Measurements from ENCODE around the gene XYLT2. TPM values are rescaled to one million over a fixed set of nuclear protein-coding genes. Genes with fewer than 3 reads are reported as not detected.
A peak's percentile ranks its signal among the peaks of the same experiment; 100 is the strongest.

Gene XYLT2
- total and polyA plus RNA-seq, 10 of the 15 experiments (the other 5 are each of a cell fraction or from before 2014, with no cell fraction given) = 0.82 to 20.6 (median 13.0) TPM

GRCh38 chr17:50372758-50373556, 27.0 kb downstream of the XYLT2 start, which contains the start of the genes EME1 and MRPL27 (continued):
- TF ChIP-seq GATAD2B (conservative IDR thresholded peaks at IDR 0.05; ENCODE audit: low read depth) = peak; percentile 61
- no peak for TF ChIP-seq BCLAF1 (IDR thresholded peaks at IDR 0.05)
- no peak for TF ChIP-seq ZNF24 (IDR thresholded peaks at IDR 0.05)
- peak; percentile 62 for TF ChIP-seq CBFB (IDR thresholded peaks at IDR 0.05; ENCODE audit: low read depth)
- TF ChIP-seq CUX1 (IDR thresholded peaks at IDR 0.05; ENCODE audit: insufficient replicate concordance, low read depth, low read length) = no peak
- TF ChIP-seq SREBF1 (IDR thresholded peaks at IDR 0.05; ENCODE audit: low read length) = peak; percentile 49; the same call in 1 of the 2 replicates
- no peak for TF ChIP-seq PAX8 (IDR thresholded peaks at IDR 0.05)
- peak; percentile 96 for TF ChIP-seq NBN (IDR thresholded peaks at IDR 0.05)
- no peak for TF ChIP-seq LARP7 (IDR thresholded peaks at IDR 0.05)
- peak; percentile 87; the same call in 1 of the 2 replicates for TF ChIP-seq POLR2AphosphoS2 (IDR thresholded peaks at IDR 0.05; ENCODE audit: low read depth, low read length)
- TF ChIP-seq MAX (IDR thresholded peaks at IDR 0.05; ENCODE audit: low read depth, low read length) = peak; percentile 83
- TF ChIP-seq ZBTB40 (IDR thresholded peaks at IDR 0.05; ENCODE audit: borderline replicate concordance) = peak; percentile 99
- no peak for TF ChIP-seq HDAC2 (IDR thresholded peaks at IDR 0.05)
- no peak for TF ChIP-seq FOXM1 (IDR thresholded peaks at IDR 0.05; ENCODE audit: low read depth, low read length)
- no peak for TF ChIP-seq SP1 (IDR thresholded peaks at IDR 0.05; ENCODE audit: low read depth, low read length)
- no peak for TF ChIP-seq SMC3 (IDR thresholded peaks at IDR 0.05; ENCODE audit: borderline replicate concordance, low read length)
- no peak for TF ChIP-seq ZBED1 (IDR thresholded peaks at IDR 0.05; ENCODE audit: borderline replicate concordance)
- TF ChIP-seq TBL1XR1 (IDR thresholded peaks at IDR 0.05; ENCODE audit: low read depth, low read length) = peak; percentile 70; the same call in 1 of the 2 replicates

Measured in GM12878 (cell line).